Keratinocyte (primary cell): Measurements from ENCODE around the gene ROS1.

Source experiments
- EZH2 ChIP-seq: IDR thresholded peaks from one replicate; pipeline ENCODE4 v1.6.1; 2012; ENCODE audit warnings: inconsistent platforms, mild to moderate bottlenecking, low read length, moderate library complexity
- TF ChIP-seq, protein P1 (sequence below), 3 experiments: IDR thresholded peaks in 1 of 3; conservative IDR thresholded peaks in 1 of 3; optimal IDR thresholded peaks in 1 of 3; 2 replicates in 2 of 3; 3 replicates in 1 of 3; pipeline versions ENCODE3 to v1.5.1; 2011; ENCODE audit warnings: low read length in 3 of 3, mild to moderate bottlenecking in 3 of 3, moderate library complexity in 2 of 3, control low read depth in 1 of 3, inconsistent platforms in 1 of 3; ENCODE audit not compliant: insufficient read depth in 2 of 3; ENCODE audit errors: extremely low read depth in 1 of 3

DNA sequence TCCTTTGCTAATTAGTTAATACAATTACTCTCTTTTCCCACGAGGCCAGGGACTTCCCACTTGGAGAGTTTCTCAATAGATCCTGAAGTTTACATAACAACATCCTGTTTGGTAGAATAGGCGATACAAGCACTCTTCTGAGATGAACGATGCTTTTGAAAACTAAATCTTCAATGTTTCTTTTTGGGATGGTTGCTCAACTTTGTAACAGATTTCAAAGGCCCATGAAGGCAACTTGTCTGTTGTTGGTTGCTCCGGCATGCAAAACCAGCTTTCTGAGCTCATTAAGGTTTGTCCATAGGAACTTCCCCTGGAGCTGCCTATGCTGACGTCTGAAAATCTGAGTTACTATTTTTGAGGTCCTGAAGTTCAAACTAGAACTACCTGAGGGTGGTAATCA is 25.9 kb upstream of the ROS1 start:
- TF ChIP-seq, protein P1, sequence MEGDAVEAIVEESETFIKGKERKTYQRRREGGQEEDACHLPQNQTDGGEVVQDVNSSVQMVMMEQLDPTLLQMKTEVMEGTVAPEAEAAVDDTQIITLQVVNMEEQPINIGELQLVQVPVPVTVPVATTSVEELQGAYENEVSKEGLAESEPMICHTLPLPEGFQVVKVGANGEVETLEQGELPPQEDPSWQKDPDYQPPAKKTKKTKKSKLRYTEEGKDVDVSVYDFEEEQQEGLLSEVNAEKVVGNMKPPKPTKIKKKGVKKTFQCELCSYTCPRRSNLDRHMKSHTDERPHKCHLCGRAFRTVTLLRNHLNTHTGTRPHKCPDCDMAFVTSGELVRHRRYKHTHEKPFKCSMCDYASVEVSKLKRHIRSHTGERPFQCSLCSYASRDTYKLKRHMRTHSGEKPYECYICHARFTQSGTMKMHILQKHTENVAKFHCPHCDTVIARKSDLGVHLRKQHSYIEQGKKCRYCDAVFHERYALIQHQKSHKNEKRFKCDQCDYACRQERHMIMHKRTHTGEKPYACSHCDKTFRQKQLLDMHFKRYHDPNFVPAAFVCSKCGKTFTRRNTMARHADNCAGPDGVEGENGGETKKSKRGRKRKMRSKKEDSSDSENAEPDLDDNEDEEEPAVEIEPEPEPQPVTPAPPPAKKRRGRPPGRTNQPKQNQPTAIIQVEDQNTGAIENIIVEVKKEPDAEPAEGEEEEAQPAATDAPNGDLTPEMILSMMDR (optimal IDR thresholded peaks at IDR 0.05 in 1 of 3, IDR thresholded peaks at IDR 0.05 in 1 of 3, conservative IDR thresholded peaks at IDR 0.05 in 1 of 3; ENCODE audit: extremely low read depth in 1 of 3, insufficient read depth in 2 of 3, low read length in 3 of 3) = no peak
- no peak for TF ChIP-seq EZH2
